ENCODE results near the gene HNRNPM. TPM values are rescaled to one million over a fixed set of nuclear protein-coding genes. Genes with fewer than 3 reads are reported as not detected.

The HNRNPM gene
- total RNA-seq, 1 donor from 2014 or later = 145 TPM

DNA sequence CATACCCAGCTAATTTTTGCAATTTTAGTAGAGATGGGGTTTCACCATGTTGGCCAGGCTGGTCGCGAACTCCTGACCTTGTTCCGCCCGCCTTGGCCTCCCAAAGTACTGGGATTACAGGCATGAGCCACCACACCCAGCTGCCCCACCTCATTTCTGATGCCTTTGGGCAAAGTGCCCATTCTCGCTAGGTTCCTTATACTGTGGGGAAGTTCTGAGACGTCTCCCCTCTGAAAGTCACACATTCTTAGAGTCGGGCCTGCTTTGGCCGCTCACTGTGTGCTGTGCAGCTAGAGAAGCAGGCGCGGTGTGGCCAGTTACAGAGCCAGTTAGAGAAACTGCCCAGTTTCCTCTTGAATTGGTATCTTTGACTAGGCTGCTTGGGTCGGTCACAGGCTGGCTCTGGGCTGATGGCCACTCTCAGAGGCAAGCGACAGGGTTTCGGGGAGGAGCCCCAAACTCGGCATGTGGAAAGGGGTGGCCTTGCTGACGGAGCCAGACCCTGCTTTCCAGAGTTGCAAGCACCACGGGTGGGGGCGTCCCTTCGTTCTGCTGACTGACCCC, 39.6 kb downstream of the HNRNPM start:
- DNase-seq (ENCODE audit: low spot score) = no peak

DNA sequence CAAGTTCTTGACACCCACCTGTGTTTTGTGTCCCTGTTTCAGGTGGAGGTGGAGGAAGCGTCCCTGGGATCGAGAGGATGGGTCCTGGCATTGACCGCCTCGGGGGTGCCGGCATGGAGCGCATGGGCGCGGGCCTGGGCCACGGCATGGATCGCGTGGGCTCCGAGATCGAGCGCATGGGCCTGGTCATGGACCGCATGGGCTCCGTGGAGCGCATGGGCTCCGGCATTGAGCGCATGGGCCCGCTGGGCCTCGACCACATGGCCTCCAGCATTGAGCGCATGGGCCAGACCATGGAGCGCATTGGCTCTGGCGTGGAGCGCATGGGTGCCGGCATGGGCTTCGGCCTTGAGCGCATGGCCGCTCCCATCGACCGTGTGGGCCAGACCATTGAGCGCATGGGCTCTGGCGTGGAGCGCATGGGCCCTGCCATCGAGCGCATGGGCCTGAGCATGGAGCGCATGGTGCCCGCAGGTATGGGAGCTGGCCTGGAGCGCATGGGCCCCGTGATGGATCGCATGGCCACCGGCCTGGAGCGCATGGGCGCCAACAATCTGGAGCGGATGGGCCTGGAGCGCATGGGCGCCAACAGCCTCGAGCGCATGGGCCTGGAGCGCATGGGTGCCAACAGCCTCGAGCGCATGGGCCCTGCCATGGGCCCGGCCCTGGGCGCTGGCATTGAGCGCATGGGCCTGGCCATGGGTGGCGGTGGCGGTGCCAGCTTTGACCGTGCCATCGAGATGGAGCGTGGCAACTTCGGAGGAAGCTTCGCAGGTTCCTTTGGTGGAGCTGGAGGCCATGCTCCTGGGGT, 41.0 kb downstream of the HNRNPM start:
- no peak for DNase-seq (ENCODE audit: low spot score)

DNA sequence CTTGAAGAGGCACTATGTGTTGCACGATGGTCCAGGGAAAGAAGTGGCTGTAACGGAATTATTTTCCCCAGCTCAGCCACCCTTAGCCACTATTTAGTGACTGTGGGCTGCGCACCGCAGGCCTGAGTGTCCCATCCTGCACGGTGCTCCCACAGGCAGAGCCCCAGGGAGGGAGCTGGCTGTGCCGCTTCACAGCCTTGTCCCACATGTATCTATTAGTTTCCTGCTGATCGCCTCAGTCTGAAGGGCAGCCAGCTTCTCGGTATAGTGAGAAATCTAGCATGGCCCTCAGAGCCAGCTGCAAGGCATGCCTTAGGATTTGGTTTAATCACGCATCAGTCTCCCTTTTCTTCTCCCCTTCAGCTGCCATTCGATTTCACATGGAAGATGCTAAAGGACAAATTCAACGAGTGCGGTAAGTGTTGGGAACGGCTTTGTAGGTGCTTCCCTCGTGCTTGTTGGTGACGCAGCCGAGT, 41.9 kb downstream of the HNRNPM start:
- DNase-seq (ENCODE audit: low spot score) = no peak

GRCh38 chr19:8487137-8487851, 42.5 kb downstream of the HNRNPM start:
- DNase-seq (ENCODE audit: low spot score) = no peak

GRCh38 chr19:8488365-8488764, 43.6 kb downstream of the HNRNPM start:
- no peak for DNase-seq (ENCODE audit: low spot score)

- DNase-seq (ENCODE audit: low spot score) = no peak
These were observed 45.0 kb downstream of the HNRNPM start for GRCh38 chr19:8489561-8490394.

- DNase-seq (ENCODE audit: low spot score) = no peak
These were observed 45.6 kb downstream of the HNRNPM start for GRCh38 chr19:8490395-8490760.

DNA sequence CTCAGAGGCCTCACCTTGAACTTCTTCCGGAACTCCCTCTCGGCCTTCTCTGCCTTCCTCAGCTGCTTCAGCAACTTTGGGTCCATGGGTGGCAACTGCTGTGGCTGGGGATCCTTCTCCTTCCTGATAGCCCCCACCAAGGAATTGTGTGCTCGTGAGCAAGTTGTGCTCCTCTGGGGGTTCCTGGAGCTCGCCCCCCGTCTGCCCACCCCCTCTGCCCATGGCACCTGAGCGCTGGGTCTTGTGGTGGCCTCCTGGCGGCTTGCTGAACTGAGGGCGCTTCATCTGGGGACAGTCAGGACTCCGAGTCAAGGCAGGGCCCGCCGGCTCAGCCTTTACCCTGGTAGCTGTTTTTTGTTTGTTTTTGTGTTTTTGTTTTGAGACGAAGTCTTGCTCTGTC, 46.1 kb downstream of the HNRNPM start:
- DNase-seq (ENCODE audit: low spot score) = no peak

- DNase-seq (ENCODE audit: low spot score) = no peak
These were observed 46.8 kb downstream of the HNRNPM start for GRCh38 chr19:8491574-8491973.

DNA sequence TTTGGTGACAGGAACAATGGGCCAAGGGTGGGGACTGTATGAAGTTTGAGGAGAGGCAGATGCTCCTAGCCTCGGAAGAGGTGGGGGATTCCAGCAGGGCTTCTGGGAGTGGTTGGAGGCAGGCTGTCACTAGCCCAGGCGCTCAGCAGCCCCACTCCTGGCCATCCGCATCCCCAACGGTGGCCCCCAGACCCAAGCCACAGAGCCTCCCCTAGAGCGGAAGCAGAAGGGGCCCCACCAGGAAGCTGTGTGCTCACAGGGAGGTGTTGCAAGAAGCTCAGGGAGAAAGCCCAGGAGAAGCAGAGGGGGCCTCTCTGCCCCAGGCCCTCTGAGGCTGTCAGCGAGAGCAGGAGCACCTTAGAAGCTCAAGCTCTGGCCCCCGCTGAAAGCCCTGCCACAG, 49.4 kb downstream of the HNRNPM start:
- no peak for DNase-seq (ENCODE audit: low spot score)

DNA sequence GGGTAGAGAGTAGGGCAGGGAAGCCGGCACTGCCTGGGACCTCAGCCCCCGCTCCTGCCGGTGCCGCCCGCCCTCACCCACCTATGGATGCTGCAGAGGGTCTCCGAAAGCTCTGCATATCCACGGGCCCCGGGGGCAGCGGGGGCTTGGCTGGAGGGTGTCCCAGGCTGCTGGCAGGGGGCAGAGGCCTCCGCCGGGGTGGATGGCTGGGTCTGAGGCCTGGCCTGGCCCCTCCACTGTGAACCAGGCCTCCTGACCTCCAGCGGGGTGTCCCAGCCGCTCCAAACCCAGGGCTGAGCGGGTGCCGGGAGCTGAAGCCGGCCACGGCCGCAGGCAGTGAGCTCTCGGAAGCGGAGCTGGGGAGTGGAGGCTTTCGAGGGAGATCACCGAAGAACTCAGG, 53.5 kb downstream of the HNRNPM start:
- no peak for DNase-seq (ENCODE audit: low spot score)

GRCh38 chr19:8499048-8499833, 54.5 kb downstream of the HNRNPM start:
- DNase-seq (ENCODE audit: low spot score) = no peak

- no peak for DNase-seq (ENCODE audit: low spot score)
These were observed 55.4 kb downstream of the HNRNPM start for GRCh38 chr19:8500158-8500557.

DNA sequence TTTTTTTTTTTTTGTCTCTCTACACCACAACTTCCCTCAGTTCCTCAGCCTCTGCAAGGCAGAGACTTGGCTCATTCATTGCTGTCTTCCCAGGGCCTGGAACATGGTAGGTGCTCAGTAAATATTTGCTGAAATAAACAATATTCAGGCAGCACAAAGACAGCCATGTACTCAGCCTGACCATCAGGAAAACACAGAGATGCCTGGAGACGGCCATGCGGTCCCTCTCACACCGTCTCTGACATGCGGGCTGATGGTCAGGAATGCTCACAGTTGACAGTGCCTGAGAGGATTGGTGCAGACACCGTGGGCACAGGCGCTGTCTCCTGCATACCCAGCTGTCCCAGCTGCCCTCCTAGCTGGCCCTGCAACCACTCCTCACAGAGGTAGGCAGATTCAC, 56.7 kb downstream of the HNRNPM start:
- DNase-seq (ENCODE audit: low spot score) = no peak

GRCh38 chr19:8501981-8502380, 57.2 kb downstream of the HNRNPM start:
- DNase-seq (ENCODE audit: low spot score) = no peak

- no peak for DNase-seq (ENCODE audit: low spot score)
These were observed 58.7 kb downstream of the HNRNPM start for GRCh38 chr19:8503510-8503909.

- no peak for DNase-seq (ENCODE audit: low spot score)
These were observed 59.4 kb downstream of the HNRNPM start for GRCh38 chr19:8504171-8504570.

DNA sequence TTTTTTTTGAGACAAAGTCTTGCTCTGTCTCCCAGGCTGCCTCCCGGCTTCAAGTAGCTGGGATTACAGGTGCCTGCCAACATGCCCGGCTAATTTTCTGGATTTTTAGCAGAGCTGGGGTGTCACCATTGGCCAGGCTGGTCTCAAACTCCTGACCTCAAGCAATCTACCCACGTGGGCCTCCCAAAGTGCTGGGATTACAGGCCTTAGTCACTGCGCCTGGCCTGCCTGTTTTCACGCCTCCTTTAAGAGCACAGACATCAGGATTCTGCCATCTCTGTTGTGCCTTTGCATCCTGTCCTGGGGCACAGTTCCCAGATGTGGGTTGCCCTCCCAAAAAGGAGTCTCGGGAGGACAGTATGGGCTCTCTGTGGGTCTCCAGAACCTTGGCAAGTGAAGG, 60.1 kb downstream of the HNRNPM start:
- no peak for DNase-seq (ENCODE audit: low spot score)

DNA sequence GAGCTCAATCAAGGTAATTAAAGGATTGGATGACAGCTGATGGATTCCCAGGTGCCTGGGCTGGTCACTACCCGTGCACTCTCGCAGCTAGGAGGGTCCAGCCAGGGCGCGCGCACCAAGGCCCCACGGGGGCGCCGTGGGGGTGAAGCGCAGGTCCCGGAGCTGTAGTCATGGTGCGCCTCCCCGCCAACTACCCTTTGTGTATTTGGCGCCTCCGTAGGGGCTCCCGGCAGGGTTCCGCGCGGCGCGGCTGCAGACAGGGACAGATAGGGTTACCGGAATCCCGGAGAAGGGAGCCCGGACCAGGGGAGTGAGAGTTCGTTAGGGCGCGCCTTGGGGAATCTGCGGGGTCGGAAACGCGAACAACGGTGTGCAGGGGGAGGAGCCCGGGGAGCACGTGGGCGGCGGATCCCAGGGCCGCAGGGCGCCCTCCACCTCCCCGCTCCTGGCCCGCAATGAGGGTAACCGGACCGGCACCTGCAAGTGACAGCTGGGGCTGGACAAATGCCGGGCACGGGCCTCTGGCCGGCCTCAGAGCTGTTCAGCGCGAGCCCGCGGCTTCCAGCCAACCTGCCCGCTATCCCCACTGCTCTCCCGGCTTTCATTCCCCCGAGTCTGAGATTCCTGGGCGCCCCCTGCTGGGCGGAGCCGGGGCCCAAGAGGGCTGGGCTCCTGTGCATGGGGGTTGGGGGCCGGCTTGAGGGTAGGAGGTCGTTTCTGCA, 61.1 kb downstream of the HNRNPM start:
- DNase-seq (ENCODE audit: low spot score) = no peak

DNA sequence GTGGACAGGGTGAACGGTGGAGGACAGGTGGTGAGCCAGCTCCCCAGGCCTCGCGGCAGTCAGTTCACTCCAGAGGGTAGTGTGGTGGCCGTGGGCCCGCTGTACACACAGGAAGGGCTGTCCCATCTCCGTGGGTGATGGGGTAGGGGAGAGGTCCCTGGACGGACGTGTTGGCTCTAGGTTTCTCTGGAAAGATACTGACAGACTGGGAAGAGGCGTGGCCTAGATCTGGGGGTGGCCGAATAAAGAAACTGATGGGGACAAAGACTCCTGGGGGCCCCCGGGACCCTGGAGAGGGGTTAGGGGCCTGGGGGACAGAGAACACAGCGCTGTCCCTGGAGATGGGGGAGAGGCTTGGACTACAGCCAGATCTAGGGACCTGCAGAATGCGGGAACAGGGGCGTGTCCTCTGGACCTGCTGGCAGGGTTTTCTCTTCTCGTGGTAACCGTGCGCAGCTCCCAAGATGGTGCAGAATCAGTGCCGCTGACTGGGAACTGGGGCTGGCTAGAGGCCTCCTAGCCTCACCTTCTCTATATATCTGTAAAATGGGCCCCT, 61.7 kb downstream of the HNRNPM start:
- DNase-seq (ENCODE audit: low spot score) = no peak

Measured in mesenteric fat pad (tissue), 1 donor.